ENCODE measurements around the gene PLSCR5.

DNA sequence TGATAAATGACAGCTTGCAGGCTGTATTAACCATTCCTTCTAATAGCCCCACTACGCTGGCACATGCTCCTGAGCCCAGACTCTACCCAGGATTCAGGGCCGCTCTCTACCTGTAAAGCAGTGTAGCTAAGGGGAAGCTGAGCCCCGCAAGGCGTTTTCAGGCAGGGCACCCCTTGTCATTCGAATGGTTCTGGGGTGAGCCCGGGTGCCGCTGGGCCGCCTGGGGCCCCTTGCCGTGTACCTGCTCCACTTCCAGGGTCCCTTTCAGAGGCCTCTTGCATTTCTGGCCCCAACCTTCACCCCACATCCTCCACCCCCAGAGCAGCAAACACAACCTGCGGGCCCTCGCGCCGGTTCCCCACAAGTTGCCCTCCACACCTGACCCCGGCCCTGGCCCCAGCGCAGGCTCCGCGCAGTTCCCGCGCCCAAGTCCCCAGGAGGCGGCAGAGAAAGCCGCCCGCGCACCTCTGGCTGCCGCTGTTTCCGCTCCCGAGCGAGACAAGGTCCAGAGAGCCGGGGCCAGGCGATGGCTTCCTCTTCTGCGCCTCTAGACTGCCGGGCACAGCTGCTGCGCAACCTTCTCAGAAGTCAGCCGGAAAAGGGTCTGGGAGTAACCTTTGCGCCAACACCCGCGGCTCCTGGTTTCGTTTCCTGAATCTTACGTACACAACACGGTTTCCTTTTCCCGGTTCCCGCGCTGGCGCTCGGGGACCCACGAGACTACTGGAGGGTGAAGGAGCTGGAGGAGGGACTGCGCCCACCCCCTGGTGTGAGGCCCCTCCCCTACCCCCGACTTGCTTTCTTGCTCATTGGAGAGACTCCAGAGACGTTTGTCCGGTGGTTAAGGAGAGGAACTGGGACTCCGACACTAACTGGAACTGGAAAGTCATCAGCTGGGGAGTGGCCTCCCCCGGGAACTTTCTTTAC lies 60.9 kb downstream of the PLSCR5 start, which contains the start of gene PLSCR1:
- TF ChIP-seq, protein P1, sequence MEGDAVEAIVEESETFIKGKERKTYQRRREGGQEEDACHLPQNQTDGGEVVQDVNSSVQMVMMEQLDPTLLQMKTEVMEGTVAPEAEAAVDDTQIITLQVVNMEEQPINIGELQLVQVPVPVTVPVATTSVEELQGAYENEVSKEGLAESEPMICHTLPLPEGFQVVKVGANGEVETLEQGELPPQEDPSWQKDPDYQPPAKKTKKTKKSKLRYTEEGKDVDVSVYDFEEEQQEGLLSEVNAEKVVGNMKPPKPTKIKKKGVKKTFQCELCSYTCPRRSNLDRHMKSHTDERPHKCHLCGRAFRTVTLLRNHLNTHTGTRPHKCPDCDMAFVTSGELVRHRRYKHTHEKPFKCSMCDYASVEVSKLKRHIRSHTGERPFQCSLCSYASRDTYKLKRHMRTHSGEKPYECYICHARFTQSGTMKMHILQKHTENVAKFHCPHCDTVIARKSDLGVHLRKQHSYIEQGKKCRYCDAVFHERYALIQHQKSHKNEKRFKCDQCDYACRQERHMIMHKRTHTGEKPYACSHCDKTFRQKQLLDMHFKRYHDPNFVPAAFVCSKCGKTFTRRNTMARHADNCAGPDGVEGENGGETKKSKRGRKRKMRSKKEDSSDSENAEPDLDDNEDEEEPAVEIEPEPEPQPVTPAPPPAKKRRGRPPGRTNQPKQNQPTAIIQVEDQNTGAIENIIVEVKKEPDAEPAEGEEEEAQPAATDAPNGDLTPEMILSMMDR (IDR thresholded peaks at IDR 0.05): peak in 2 of 7 experiments; percentile 6 to 11
- peak; percentile 83 to 96 (median 96) for TF ChIP-seq POLR2A (IDR thresholded peaks at IDR 0.05)
